HG03139 (cell line): ENCODE results near the gene IPMK.
"Not testable (repeated sequence)": the region's sequence is repeated elsewhere in the genome, so short reads cannot be mapped to it uniquely, and the experiment has no call there.

ENCODE experiments used
- ATAC-seq: cut with Tn5 transposase; IDR thresholded peaks from one replicate; pipeline ENCODE4 v1.9.1; 2021; ENCODE audit not compliant: unreplicated experiment

IPMK gene

DNA sequence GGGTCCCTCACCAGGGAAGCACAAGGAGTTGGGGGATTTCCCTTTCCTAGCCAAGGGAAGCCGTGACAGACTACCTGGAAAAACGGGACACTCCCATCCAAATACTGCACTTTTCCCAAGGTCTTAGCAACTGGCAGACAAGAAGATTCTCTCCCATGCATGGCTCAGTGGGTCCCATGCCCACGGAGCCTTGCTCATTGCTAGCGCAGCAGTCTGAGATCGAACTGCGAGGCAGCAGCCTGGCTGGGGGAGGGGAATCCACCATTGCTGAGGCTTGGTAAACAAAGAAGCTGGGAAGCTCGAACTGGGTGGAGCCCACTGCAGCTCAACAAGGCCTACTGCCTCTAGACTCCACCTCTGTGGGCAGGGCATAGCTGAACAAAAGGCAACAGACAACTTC, 37.8 kb downstream of the IPMK start:
- not testable (repeated sequence) for ATAC-seq

DNA sequence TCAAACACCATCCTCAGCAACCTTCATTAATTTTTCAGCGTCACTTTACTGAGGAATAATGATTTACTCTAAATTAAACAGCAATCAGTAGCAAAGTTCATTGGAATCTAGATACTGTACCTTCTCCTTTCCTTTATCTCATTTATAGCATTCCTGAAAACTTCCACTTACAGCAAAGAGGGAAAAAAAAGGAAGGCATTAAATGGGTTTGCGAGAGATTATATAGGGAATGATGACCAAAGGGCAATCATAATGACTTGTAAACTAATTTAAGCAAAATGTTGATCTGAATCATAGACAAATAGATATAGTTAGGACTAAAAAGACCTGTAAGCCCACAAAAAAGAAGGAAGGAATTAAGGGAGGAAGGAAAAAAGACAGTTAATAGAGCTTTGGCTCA, 42.0 kb downstream of the IPMK start:
- no peak for ATAC-seq

DNA sequence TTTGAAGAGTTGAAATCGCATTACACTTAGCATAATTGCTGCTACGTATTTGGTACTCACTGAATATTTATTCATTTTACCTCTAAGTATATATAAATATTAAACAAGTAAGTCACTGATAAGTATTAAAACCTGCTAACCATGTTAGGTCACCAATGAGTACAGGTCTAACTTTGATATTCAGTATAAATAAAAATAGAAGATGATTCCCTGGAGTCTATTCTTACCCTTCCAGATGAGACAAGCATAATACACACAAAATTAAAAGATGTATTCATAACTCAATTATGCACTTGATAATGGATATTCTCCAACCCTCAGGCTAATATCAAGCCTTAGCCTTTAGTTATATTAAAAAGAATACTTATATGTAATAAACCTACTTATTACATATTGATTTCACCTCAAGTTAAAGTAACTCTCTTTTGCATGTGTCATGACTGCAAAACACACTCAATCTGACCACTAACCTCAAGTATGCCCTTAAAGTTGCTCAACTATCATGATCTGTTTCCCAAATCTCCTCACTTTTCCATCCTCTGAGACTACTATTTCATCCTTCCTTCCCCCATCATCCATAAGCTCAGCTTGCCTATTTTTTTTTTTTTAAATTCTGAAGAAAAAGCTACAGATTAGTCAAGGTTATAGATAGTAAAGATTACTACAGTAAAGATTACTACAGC, 46.8 kb downstream of the IPMK start:
- ATAC-seq: no peak

DNA sequence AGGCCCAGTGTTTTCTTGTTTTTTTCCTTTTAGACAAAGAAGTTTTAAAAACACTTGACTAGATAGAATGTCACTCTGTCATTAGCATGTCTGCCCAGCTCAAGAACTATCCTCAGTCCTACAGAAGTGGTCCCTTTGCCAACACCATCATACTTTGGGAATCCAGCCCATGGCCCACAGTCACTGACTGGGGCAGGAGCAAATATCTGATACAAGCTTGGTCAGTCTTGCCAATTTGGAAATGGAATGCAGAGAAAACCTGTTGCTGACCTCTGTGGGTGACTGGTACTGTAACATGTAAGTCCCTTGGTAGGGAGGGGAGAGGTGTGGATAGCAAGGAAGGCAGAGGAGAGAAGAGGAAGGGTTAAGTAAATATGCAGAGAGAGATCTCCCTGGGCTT, 47.8 kb downstream of the IPMK start:
- ATAC-seq: no peak

DNA sequence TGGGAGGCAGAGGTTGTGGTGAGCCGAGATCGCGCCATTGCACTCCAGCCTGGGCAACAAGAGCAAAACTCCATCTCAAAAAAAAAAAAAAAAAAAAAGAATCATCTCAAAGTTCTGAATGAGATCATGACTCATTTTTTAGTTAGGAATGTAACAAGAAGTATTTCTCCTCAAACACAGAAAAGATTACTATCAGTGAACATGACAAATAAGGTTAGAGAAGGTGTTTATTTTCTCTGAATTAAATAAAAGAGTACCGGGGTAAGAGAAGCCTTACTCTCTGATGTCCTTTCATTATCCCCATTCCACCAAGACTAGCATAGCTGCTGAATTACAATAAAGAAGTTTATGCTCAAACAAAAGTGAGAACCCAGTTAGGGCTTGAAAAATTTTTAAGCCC, 50.1 kb downstream of the IPMK start:
- no peak for ATAC-seq

DNA sequence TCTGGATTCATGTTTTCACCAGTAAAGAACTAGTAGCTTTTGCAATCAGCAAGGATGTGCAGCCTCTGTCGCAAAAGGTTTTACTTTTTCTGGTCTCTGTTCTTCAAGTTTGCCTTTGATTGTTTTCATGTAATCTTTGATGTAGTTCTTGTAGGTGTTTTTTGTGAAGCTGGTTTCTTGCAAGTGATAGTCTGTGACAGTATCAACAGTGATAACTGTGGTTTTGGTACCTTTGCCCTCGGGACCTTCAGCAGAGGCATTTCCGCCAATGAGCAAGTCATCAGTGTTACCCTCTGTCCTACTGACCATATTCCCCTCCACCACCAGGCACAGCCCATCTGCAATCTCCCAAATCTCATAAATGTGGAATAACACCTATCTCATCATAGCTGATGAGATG, 55.1 kb downstream of the IPMK start:
- no peak for ATAC-seq

DNA sequence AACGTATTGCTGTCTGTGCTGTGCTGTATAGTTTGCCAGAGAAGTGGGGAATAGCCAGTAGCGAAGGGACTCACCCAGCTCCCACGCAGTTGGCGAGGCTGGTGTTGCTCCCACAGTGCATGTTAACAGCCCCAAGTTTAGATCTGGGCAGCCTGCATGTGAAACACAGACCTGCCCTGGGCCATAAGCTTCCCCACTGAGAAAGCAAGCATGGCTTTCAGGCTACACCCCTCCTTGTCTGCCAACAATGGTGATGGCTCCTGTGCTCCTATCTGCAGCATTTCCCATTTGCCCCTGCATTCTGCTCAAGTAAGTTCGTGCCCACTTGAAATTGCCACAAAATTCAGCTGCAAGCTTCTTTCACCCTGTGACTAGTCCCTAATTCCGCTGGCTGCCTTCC, 57.5 kb downstream of the IPMK start:
- no peak for ATAC-seq

DNA sequence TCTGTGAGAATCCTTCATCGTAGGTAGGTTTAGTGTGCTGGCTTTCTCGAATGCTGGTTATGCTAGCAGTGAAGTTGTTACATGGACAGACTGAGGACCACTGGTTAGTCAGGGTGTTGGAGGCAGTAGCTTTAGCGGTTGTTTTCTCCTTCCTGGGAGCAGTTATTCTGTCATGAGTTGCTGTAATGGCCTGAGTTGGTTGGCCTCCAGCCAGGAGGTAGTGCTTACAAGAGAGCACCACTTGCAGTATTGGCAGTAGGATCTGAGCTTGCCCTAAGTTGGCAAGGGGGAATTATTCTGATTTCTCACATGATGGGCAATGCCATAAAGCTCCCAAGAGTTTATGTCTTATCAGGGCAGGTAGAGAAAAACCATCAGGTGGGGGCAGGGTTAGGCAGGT, 58.0 kb downstream of the IPMK start:
- ATAC-seq: no peak

DNA sequence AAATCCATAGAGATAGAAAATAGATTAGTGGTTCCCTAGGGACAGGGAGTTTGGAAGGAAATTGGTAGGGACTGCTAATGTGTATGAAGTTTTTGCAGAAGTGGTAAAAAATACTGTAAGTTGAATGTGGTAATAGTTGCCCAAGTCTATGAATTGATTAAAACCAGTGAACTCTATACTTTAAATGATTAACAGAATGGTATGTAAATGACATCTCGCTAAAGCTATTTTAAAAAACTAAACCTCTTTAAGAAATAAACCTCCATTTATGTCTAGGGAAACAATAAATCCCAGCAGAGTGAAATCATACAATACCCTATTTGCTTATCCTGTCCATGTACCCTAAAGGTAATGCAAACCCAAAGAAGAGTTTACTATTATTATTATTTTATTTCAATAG, 61.4 kb downstream of the IPMK start:
- ATAC-seq: no peak

DNA sequence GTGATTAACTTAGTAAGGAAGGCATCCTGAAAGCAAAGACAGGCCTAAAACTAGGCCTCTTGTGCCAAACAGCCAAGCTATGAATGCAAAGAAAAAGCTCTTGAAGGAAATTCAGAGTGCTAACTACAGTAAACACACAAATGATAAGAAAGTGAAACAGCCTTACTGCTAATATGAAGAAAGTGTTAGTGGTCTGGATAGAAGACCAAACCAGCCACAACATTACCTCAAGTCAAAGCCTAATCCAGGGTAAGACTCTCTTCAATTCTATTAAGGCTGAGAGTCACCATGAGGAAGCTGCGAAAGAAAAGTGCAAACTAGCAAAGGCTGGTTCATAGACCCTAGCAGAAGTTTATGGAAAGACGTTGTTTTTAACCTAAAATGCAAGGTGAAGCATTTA, 66.0 kb downstream of the IPMK start:
- peak; percentile 68 for ATAC-seq

DNA sequence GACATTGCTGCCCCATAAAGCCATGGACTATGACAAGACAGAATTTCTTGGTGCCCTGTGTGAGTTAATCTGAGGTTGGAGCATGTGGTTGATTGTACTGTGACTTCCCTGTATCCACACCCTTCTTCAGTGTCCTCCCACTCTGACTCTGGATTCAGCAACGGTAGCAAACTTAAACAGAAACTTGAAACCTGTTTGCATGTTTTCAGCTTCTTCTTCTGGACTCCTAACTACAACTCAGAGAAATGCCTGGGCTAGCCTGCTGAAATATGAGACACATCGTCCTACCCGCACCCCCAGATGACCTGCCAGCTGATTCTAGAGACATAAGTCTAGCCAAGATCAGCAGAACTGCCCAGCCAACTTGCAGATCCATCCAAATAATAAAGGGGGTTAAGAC, 78.4 kb downstream of the IPMK start:
- no peak for ATAC-seq

DNA sequence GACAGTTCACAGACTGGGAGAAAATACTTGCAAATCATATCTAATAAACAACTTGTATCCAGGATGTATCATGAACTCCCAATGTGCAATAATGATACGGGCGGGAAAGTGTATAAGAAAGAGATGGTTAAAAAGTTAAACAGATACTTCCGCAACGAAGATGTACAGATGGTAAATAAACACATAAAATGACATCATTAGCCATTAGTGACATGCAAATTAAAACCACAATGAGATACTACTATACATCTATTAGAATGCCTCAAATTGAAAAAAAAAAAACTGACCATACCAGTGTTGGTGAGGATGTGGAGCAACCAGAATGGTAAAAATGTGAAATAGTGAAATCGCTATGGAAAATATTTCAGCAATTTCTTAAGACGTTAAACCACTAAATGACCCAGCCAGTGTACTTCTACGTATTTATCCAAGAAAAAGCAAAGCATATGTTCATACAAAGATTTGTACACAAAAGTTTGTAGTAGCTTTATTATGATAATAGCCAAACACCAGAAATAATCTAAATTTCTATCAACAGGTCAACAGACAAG, 83.5 kb downstream of the IPMK start:
- no peak for ATAC-seq

DNA sequence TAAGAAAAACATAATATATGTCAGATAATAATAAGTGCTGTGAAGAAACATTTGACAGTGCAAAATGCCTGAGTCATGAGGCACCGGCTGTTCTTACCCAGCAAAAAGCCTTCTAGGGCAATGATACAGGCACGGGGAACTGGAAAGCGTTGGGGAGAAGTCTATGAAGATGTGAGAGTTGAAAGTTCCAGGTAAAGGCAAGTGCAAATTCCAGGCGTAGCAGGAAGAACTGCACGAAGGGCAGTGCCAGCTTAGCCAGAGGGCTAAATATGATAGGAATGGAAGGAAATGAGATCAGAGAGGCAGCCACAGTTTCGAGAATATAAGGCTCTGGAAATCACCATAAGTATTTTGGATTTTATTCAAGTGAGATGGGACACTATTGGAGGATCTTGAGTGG, 87.0 kb downstream of the IPMK start:
- no peak for ATAC-seq

DNA sequence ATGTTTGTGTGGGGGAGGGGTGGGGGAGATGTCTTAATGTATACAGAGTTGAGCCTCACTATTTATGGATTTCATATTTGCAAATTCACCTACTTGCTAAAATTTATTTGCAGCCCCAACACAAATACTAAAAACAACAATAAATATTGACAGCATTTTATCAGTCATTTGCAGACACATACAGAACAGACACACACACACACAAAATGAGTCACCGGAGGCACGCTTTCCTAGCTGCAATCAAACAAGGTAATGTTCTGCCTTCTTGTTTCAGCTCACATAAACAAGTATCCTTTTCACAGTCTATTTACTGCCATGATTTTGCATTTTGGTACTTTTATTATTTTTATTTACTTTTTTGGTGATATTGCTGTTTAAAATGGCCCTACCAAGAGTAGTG, 88.5 kb downstream of the IPMK start:
- no peak for ATAC-seq

DNA sequence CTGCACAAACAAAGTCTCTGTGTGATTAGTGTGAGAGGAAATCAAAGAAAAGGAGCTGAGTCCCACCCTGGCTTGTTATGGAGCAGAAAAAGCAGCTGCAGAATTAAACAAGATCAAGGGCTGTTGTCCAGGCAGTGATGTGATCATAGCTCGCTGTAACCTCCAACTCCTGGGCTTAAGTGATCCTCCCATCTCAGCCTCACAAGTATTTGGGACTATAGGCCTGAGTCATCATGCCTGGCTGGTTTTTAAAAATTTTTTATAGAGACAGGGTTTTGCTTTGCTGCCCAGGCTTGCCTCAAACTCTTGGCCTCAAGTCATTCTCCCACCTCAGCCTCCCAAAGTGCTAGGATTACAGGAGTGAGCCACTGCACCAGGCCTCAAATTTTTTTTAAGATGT, 88.9 kb downstream of the IPMK start:
- ATAC-seq: no peak

DNA sequence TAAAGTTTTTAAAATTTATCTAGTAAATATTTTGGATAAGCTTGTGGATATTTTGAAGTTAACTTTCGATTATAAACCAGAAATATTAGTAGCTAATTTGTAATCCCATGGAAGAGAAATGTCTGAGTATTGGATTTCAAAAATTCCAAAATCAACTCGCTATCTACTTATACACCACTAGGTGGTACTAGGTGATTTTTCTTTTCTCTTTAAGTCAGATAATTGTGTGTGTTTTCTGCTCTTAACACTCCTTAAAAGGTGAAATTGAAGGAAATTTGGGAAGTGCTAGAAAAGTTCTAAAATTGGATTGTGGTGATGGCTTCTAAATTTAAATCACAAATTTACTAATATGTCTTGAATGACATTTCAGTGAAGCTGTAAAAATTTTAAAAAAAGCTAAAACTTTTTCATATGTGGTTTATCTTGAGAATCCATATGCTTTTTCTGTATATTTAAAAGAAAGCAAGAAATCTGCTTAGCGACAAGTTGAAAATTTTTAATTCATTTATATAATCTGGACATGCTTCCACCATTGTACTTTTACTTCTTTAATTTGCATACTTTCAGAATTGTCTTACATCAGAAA, 90.2 kb downstream of the IPMK start:
- ATAC-seq: no peak

DNA sequence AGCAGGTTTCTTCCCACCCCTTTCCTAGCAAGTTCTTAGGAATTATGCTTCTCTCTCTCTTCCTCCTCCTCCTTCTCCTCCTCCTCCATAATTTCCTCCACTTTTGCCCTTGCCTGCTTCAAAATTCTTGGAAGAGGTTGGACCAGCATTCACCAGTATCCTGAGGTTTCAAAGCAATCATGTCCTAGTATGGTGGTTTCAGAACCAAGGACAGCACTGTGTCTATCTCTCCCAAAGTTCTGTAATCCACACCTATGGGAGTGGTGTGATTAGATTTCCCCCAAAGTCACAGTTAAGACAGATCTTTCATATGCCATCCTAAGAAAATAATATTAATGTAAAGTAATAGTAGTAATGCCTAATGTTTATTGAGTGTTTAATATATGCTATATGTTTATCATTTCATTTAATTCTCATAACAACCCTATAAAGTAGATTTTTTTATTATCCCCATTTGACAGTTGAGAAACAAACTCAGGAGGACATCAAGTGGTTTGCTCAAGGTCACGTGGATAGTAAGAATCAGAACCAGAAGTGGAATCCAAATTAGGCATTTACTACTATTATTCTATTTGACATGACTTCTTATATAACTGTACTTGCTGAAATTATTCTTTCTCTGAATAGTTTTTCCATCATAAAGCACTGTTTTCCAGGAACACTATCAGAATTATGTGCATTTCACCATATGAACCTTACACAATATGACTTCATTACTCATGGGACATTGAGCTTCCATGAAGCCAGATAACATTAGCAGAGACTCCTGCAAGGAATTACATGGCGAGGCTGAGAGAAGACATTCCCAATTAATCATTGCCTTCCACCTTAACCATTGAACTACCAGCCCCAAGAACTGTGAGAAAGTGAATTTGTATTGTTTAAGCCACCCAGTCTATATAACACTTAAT, 91.4 kb downstream of the IPMK start:
- ATAC-seq: no peak

DNA sequence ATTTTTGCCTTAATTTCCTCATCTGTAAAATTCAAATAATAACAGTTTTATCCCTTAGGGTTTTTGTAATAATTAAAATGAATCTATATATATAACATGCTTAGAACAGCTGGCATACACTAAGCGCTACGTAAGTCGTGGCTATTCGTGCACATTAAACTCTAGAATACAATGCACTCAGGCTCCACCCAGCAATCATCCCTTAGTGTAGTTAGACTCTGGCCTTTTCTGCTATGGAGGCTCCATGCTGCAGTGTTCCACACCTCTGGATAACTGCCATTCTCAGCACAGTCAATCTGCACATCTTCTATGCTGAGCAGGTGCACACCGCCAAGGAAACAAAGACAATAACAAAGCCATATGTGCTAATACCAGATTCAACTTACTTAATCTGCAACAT, 92.9 kb downstream of the IPMK start:
- no peak for ATAC-seq

DNA sequence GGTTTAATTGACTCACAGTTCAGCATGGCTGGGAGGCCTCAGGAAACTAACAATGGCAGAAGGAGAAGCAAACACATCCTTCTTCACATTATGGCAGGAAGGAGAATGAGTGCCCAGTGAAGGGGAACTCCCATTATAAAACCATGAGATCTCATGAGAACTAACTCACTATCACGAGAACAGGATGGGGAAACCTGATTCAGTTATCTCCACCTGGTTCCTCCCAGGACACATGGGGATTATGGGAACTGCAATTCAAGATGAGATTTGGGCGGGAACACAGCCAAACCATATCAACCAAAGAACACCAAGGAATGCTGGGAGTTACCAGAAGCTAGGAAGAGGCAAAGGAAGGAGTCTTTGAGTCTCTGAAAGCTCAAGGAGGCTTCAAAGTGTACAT, 94.3 kb downstream of the IPMK start:
- ATAC-seq: no peak

DNA sequence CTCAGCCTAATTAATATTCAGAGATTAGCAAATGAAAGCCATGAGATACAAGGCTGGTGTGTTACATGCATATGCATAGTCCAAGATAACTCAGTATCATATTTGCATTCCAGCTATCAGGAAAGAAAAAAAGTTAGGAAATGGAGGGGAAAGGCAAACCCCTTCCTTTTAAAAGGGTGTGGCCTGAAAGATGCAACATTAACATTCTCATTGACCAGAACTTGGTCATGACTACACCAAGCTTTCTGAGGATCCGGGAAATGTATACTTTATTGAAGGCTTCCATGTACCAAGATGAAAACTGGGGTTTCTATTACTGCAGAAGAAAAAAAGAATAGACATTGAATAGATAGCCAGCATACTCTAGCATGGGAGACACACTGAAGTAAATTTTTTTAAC, 96.5 kb downstream of the IPMK start:
- no peak for ATAC-seq

DNA sequence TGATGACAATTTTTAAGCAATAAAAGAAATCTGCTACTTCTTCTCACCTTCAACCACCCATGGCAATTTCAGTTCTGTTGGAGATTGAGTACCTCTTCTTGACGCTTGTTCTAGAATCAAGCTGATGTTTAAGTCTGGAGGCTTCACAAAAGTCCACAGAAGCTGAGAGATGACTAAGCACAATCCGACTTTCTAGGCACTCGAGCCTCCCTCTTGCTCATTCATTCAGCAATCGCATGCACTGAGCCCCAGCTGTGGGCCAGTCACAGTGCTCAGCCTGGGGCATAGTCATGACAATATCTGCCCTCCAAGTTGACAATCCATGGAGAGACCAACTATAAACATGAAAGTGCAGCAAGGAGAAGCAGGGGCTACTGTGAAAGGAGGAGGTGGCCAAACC, 103.2 kb downstream of the IPMK start:
- ATAC-seq: no peak

DNA sequence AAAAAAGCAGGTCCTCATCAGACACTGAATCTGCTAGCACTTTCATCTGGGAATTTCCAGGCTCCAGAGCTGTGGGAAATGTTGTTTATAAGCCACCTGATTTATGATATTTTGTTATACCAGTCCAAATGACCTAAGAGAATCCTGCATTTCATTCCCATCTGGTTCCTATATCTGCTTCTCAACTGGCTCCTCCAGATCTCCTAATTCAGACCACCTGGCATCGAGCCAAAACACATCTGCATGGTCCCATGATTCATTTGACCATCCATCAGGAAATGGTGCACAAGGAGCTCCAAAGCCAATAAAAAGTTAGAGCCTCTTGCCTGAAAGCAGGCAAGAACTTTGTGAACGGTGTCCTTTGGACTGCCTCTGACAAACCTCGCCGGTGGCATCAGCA, 108.9 kb downstream of the IPMK start:
- ATAC-seq: no peak
